Ascending aorta (tissue), 2 donors: ENCODE results near the gene EPN2. TPM values are rescaled to one million over a fixed set of nuclear protein-coding genes. Genes with fewer than 3 reads are reported as not detected.

Experiments used
- DNase-seq, 2 donors: peaks; one replicate each; pipeline ENCODE4 v3.0.0-alpha.2; 2019; ENCODE audit warnings: low spot score in 2 of 2
- H3K27ac ChIP-seq, 2 donors: fragments of 200-600 bp; sonication (generic); one replicate each; pipeline ENCODE4 v1.5.1; 2016 to 2017; ENCODE audit warnings: mild to moderate bottlenecking in 1 of 2
- H3K27me3 ChIP-seq: fragments of 200-600 bp; sonication (generic); one replicate; pipeline ENCODE4 v1.5.1; 2017
- H3K36me3 ChIP-seq, 2 donors: fragments of 200-600 bp; sonication (generic); one replicate each; pipeline ENCODE4 v1.5.1; 2016
- H3K4me1 ChIP-seq, 2 donors: fragments of 200-600 bp; sonication (generic); one replicate each; pipeline ENCODE4 v1.5.1; 2016 to 2017; ENCODE audit warnings: mild to moderate bottlenecking in 1 of 2
- H3K4me3 ChIP-seq, 2 donors: fragments of 200-600 bp; sonication (generic); one replicate each; pipeline ENCODE4 v1.5.1; 2016 to 2017; ENCODE audit warnings: mild to moderate bottlenecking in 1 of 2
- H3K9me3 ChIP-seq, 2 donors: fragments of 200-600 bp; sonication (generic); one replicate each; pipeline ENCODE4 v1.5.1; 2016
- CTCF ChIP-seq, 3 experiments: fragments of 200-600 bp in 2 of 3; fragments of 450-650 bp in 1 of 3; sonication (generic) in 2 of 3; IDR thresholded peaks; one replicate each; pipeline ENCODE4 v1.5.1; 2016 to 2019; ENCODE audit warnings: antibody characterized with exemption in 3 of 3, mild to moderate bottlenecking in 1 of 3, moderate library complexity in 1 of 3
- intact Hi-C: fragments of 100-400 bp; cut with DNase I; formaldehyde crosslinking; loops from one replicate; pipeline ENCODE4 v1.15.1; 2023
- total RNA-seq: library from RNA; depleted of rRNA; stranded (reverse); fragments of >200 nt; gene quantifications from one replicate; pipeline ENCODE4 v1.1.0, GENCODE V29; 2016

The EPN2 gene
- total RNA-seq, 1 donor from 2014 or later: 51.0 TPM

GRCh38 chr17:19366637-19366972 is 129.4 kb downstream of the EPN2 start:
- intact Hi-C loops: no loop called here
- H3K27ac ChIP-seq: no peak overlapping the region
- H3K9me3 ChIP-seq: no peaks in the 10 kb centered on the region
- no peak for TF ChIP-seq CTCF (IDR thresholded peaks at IDR 0.05)
- H3K4me3 ChIP-seq: no peak overlapping the region
- H3K4me1 ChIP-seq: no peaks in the 10 kb centered on the region
- H3K27me3 ChIP-seq: no peaks in the 10 kb centered on the region
- no peak for DNase-seq
- H3K36me3 ChIP-seq: no peaks in the 10 kb centered on the region

GRCh38 chr17:19368229-19368628 is 131.1 kb downstream of the EPN2 start:
- no peak overlapping the region for H3K4me3 ChIP-seq
- H3K27me3 ChIP-seq: no peaks in the 10 kb centered on the region
- DNase-seq: no peak
- H3K9me3 ChIP-seq: no peaks in the 10 kb centered on the region
- H3K36me3 ChIP-seq: no peaks in the 10 kb centered on the region
- H3K4me1 ChIP-seq: no peaks in the 10 kb centered on the region
- TF ChIP-seq CTCF (IDR thresholded peaks at IDR 0.05): no peak
- H3K27ac ChIP-seq: peak overlapping the region in 1 of 2 donors; percentile 7
- intact Hi-C loops: no loop called here

GRCh38 chr17:19369107-19369778 is 132.1 kb downstream of the EPN2 start:
- H3K9me3 ChIP-seq: no peaks in the 10 kb centered on the region
- no peaks in the 10 kb centered on the region for H3K27me3 ChIP-seq
- no peak for DNase-seq
- H3K27ac ChIP-seq: no peak overlapping the region
- H3K4me1 ChIP-seq: no peaks in the 10 kb centered on the region
- intact Hi-C loops: no loop called here
- TF ChIP-seq CTCF (IDR thresholded peaks at IDR 0.05): no peak
- no peak overlapping the region for H3K4me3 ChIP-seq
- H3K36me3 ChIP-seq: no peaks in the 10 kb centered on the region

GRCh38 chr17:19369846-19370492 is 132.8 kb downstream of the EPN2 start:
- no peak overlapping the region for H3K4me3 ChIP-seq
- H3K36me3 ChIP-seq: no peaks in the 10 kb centered on the region
- H3K4me1 ChIP-seq: no peaks in the 10 kb centered on the region
- no peaks in the 10 kb centered on the region for H3K27me3 ChIP-seq
- TF ChIP-seq CTCF (IDR thresholded peaks at IDR 0.05): no peak
- DNase-seq: no peak
- H3K9me3 ChIP-seq: no peaks in the 10 kb centered on the region
- intact Hi-C loops: no loop called here
- H3K27ac ChIP-seq: no peak overlapping the region

- TF ChIP-seq CTCF (IDR thresholded peaks at IDR 0.05): no peak
- H3K27ac ChIP-seq: no peak overlapping the region
- H3K4me1 ChIP-seq: no peaks in the 10 kb centered on the region
- no peaks in the 10 kb centered on the region for H3K36me3 ChIP-seq
- intact Hi-C loops: no loop called here
- no peaks in the 10 kb centered on the region for H3K27me3 ChIP-seq
- H3K4me3 ChIP-seq: no peak overlapping the region
- DNase-seq: no peak
- H3K9me3 ChIP-seq: no peaks in the 10 kb centered on the region
Measured at GRCh38 chr17:19370493-19370960, 133.4 kb downstream of the EPN2 start.
